ENCODE measurements around the gene BMP7. TPM values are rescaled to one million over a fixed set of nuclear protein-coding genes. Genes with fewer than 3 reads are reported as not detected.
"Not testable (repeated sequence)": the region's sequence is repeated elsewhere in the genome, so short reads cannot be mapped to it uniquely, and the experiment has no call there.

The BMP7 gene
- total RNA-seq, 1 donor from 2014 or later, result 9.4 TPM

DNA sequence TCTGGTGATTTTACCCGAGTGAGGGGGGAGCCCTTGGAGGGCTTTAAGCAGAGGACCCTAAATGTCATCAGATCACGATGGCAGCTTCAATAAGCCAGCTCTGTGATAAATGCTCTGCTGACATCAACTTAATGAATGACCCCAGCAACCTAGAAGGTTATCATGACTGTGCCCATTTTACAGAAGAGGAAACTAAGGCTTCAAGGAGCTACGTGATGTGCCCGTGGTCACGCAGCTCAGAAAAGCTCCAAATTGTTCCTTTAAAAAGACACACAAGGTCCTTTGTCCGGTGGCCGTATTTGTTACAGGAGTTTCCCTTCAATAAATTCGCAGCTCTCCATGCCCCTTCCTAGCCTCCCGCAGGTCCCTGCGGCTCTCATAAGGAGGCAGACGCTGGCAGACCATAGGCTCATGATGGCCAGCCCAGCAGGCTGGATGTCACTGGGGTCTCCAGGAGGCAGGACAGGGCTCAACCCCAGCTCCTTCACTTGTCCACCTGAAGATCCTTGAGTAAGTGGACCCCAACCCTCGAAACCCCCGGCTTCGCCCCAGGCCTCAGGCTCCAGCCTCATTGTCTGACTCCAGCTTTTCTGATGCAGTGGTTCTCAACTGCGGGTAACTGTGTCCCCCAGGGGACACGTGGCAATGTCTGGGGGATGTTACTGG lies 106.4 kb downstream of the BMP7 start:
- DNase-seq (ENCODE audit: low spot score in 2 of 2) (no peak), FAIRE-seq (no peak)

DNA sequence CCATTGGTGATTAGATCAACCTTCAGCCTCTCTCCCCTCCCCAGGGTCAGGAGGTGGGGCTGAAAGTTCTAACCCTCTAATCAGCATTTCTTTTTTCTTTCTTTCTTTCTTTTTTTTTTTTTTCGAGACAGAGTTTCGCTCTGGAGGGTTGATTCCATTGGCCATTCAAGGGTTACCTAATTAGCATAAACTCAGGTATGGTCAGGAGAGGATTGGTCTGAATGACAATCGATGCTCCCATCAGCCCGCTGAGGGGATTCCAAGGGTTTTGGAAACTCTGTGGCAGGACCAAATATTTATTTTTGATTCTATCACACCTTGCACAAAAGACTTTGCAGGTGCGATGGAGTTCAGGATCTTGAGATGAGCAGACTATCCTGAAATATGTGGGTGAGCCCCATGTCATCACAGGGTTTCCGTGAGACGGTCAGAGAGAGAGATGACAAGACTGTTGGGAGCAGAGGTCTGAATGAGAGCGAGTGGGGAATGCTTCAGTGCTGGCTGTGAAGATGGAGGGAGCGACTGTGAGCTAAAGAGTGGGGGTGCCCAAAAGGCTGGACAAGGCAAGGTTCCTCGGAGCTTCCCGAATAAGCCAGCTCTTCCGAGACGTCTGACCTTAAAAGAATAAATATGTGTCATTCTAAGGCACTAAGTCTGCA lies 107.1 kb downstream of the BMP7 start:
- FAIRE-seq (no peak), DNase-seq (ENCODE audit: low spot score in 2 of 2) (no peak)

- no peak for DNase-seq (ENCODE audit: low spot score in 2 of 2)
- FAIRE-seq, result no peak
Observed at GRCh38 chr20:57158474-57158873, 108.0 kb downstream of the BMP7 start.

DNA sequence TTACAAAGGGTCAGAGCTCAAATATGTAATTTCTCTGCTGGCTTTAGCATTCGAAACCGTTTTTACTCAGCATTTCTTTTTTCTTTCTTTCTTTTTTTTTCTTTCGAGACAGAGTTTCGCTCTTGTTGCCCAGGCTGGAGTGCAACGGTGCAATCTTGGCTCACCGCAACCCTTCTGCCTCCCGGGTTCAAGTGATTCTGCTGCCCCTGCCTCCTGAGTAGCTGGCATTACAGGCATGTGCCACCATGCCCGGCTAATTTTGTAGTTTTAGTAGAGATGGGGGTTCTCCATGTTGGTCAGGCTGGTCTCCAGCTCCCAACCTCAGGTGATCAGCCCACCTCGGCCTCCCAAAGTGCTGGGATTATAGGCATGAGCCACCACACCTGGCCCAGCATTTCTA lies 108.7 kb downstream of the BMP7 start:
- not testable (repeated sequence) for DNase-seq (ENCODE audit: low spot score in 2 of 2); FAIRE-seq

DNA sequence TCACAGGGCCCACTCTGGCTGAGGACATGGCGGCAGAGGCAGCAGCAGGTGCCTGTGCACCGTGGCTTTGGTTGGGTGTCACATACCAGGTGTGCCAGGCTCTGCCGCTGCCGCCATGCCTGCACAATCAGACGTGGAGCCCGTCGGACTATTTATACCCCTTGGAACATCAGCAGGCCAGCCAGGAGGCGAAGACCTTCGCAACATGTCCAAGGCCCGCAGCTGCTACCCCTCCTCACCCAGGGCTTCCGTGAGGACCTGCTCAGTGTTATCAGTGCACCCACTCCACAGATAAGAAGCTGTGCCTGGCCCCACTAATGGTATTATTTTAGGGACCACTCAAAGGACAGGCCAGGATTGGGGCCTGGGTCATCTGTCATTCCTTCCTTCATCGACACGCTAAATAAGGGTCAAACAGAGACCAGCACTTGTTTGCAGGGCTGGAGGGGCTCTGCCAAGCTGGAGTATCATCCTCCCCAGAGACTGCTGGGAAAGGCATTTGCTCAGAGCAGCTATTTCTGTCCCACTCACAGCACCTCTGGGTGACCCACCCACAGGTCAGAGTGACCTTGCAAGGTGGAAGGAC lies 109.2 kb downstream of the BMP7 start:
- DNase-seq (ENCODE audit: low spot score in 2 of 2) (no peak), FAIRE-seq (no peak)

DNA sequence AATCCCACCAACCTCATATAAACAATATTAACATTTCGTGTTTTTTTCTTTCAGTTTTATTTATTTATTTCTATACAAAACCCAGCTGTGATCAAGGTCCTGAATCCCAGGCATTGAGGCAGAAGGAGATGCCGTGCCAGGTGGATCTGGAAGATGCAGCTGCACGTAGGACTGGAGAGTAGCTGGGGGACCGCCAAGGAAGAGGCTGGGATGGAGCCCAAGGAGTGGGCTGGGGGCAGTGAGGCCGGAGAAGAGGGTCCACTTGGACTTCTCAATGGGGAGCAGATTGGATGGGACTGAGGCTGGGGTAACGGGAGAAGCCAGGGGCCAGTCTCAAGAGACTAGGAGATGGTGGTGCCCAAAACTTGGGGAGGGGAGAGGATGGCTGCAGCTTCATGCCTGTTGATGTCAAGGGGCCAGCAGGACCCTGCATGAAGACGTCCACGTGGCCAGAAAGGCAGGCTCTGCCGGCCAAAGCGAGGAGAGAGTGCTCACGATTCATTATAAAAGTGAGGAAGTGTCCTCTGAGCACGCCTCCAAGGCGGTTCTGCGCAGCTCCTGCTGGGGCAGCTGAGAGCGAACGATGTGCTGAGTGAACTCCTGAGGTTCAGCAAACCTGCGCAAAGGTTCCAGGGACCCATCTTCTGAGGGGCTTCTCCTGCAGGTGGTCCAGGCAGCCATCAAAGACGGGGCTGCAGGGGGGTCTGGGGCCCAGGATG lies 110.3 kb downstream of the BMP7 start:
- FAIRE-seq (no peak), DNase-seq (ENCODE audit: low spot score in 2 of 2) (no peak)

DNA sequence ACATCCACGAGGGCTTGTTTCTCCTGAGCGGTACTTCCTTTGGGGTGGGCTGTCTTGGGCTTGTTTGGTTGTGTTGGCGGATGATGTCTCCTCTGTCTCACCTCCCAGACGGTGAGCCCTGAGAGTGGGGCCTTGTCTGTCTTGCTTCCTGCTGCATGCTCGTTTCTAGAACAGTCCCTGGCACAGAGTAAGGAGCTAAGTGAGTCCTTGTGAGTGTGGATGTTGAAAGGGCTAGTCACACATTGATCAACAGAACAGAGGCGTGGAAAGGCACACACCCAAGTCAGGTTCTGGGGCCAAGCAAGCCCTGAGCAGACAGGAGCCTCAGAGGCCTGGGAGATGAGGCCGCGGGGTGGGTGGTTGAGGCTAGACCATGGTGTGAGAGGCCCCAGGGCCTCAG lies 111.0 kb downstream of the BMP7 start:
- FAIRE-seq (no peak), DNase-seq (ENCODE audit: low spot score in 2 of 2) (no peak)

- DNase-seq (ENCODE audit: low spot score in 2 of 2), result no peak
- no peak for FAIRE-seq
Observed at GRCh38 chr20:57153238-57153905, 113.1 kb downstream of the BMP7 start.

DNA sequence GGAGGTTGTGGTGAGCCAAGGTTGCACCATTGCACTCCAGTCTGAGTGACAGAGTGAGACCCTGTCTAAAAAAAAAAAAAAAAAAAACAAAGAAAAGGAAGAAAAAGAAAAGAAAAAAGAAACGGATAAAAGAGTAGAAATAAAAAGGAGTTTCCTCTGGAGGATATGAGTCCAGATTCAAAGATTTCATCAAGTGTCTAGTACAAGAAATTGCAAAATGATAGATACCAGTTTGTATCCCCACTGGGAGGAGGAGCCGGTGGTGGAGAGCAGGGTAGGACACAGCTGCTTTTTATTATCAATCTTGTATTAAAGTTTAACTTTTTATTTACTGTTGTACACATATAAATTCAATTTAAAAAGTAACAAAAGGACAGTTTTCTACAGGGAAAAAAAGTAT lies 113.9 kb downstream of the BMP7 start:
- FAIRE-seq (no peak), DNase-seq (ENCODE audit: low spot score in 2 of 2) (no peak)

DNA sequence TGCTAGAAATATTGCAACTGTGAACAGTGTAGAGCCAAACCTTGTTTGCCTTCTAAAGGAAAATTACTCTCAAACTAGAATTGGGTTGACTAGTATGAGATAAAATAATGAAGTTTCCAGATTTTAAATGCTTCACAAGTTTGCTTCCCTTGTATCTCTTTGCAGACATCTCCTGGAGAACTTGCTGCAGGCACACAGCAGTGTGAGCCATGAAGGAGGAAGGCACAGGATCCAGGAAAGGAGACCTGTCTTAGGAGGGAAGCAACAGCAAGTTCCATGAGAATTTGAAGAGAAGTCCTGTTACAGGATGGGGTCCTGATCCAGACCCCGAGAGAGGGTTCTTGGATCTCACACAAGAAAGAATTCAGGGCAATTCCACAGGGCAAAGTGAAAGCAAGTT lies 115.9 kb downstream of the BMP7 start:
- DNase-seq (ENCODE audit: low spot score in 2 of 2) (no peak), FAIRE-seq (no peak)

GRCh38 chr20:57148263-57148662 lies 118.2 kb downstream of the BMP7 start:
- DNase-seq (ENCODE audit: low spot score in 2 of 2) (no peak), FAIRE-seq (no peak)

DNA sequence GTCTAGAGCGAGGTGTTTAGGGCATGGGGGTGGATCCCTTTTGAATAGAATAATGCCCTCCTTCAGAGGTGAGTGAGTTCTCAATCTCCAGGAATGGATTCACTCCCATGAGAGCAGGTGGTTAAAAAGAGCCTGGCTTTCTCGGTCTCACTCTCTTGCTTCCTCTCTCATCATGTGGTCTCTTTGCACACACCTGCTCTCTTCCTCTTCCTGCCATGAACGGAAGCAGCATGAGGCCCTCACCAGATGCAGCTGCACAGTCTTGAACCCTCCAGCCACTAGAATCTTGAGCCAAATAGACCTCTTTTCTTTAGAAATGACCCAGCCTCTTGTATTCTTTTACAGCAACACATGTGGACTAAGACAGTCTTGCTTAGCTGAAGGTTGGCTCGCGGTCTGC lies 119.3 kb downstream of the BMP7 start:
- FAIRE-seq (no peak), DNase-seq (ENCODE audit: low spot score in 2 of 2) (no peak)

DNA sequence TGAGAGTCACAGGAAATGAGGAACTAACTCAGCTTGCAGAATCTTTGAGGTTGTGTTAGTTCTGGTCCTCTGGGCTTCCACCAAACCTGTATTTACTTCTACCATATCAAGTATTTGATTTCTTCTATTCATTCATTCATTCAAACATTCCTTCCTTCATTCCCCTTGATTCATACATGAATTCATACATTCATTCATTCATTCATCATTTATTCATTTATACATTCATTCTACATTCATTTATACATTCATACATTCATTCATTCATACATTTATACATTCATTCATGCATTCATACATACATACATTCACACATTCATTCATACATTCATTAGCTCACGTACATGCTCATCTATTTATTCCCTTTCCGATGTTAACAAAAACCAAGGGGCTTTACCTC lies 120.3 kb downstream of the BMP7 start:
- no peak for FAIRE-seq
- DNase-seq (ENCODE audit: low spot score in 2 of 2), result no peak

- FAIRE-seq (no peak), DNase-seq (ENCODE audit: low spot score in 2 of 2) (no peak)
Observed at GRCh38 chr20:57145089-57145631, 121.3 kb downstream of the BMP7 start.

- DNase-seq (ENCODE audit: low spot score in 2 of 2) (no peak), FAIRE-seq (no peak)
Observed at GRCh38 chr20:57143173-57143572, 123.3 kb downstream of the BMP7 start.

- no peak for FAIRE-seq
- DNase-seq (ENCODE audit: low spot score in 2 of 2), result no peak
Observed at GRCh38 chr20:57142667-57143066, 123.8 kb downstream of the BMP7 start.

GRCh38 chr20:57141492-57141891 lies 124.9 kb downstream of the BMP7 start:
- FAIRE-seq, result no peak
- DNase-seq (ENCODE audit: low spot score in 2 of 2), result no peak

GRCh38 chr20:57140416-57140965 lies 126.0 kb downstream of the BMP7 start:
- no peak for FAIRE-seq
- no peak for DNase-seq (ENCODE audit: low spot score in 2 of 2)

DNA sequence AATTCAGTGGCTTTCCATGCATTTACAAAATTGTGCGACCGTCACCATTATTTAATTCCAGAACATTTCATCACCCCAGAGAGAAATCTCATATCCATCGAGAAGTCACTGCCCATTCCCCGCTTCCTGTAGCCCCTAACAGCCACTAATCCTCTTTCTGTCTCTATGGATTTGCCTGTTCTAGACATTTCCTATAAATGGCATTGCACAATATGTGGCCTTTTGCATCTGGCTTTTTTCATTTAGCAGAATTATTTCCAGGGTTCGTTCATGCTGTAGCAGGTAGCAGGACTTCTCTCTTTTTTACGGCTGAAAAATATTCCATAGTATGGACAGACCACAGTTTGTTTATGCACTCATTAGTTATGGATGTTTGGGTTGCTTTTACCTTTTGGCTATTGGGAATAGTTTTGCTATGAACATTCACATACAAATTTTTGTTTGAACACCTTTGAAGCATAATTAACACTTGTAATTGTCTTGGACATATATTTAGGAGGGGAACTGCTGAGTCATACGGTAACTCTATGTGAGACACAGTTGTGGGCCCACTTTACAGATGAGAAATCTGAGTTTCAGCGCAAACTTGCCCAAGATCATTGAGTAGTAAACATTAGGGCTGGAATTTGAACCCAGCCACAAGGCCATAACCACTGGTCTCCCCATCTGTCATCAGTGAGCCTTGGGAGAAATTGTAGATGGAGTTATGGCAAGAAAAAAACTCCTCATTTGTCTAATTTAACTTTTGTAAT lies 126.9 kb downstream of the BMP7 start:
- no peak for FAIRE-seq

More for the DNA sequence above, 126.9 kb downstream of the BMP7 start:
- no peak for DNase-seq (ENCODE audit: low spot score in 2 of 2)
